GM18861 (cell line): ENCODE measurements around the gene ARPIN.
"Not testable (repeated sequence)": the region's sequence is repeated elsewhere in the genome, so short reads cannot be mapped to it uniquely, and the experiment has no call there.

Experiments used
- ATAC-seq: cut with Tn5 transposase; IDR thresholded peaks from one replicate; pipeline ENCODE4 v1.9.1; 2021; ENCODE audit not compliant: unreplicated experiment

ARPIN gene

GRCh38 chr15:89880727-89881126, 32.0 kb downstream of the ARPIN start:
- no peak for ATAC-seq

DNA sequence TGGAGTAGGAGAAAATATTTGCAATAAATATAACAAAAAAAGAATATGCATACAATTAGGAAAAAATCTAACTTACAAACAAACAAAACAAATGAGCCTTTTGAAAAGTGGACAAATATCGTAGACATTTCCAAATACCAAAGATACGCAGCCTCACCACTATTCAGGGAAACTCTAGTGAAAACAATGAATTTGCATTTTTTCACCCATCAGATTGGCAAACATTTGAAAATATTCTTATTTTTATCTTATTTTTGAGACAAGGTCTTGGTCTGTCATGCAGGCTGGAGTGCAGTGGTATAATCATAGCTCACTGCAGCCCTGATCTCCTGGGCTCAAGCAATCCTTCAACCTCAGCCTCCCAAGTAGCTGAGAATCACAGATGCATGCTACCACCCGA, 34.4 kb downstream of the ARPIN start:
- no peak for ATAC-seq

DNA sequence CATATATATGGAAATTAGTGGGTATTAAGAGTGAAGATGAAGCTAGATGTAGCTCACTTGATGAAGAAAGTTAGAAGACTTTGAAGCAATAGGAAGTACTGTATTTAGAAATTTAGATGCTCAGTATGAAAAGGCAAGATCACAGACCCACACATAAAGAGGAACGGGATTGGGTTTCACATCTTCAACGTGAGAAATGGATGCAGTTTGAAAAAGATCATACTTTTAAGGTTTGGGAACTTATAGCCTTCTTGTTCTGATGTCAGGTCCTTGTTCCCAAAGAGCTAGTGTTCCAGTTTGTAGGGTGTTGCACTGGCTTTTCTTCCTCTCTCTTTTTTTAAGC, 35.7 kb downstream of the ARPIN start:
- ATAC-seq: no peak

DNA sequence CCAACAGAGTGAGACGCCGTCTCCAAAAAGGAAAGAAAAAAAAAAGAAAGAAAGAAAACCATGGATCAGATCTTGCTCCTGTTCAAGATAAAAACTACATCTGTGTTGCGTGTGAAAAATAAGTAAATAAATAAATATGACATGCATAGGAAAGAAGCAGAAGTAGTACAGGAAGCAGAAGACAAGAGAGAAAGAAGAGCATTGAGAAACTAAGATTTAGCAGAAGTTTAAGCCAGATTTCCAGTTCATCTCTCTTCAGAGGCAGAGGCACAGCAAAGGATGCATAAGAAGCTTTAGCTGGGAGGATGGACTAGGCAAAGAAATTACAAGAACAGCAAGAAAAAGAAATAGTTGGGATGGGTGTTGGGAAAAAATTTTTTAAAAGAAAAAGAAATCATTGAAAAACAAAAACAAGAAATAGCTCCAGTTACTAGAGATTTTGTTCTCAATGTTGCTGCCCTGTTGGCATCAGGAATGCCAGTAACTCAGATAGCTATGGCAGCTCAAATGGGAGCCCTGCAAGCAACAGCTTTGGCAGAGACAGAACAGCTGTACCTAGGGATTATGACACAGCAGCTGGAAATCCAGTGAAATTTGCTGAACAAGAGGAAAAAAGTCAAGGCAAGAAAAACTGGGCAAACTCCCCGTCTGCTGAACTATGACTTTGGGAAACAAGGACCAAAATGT, 36.2 kb downstream of the ARPIN start:
- ATAC-seq: no peak

GRCh38 chr15:89875741-89876140, 37.0 kb downstream of the ARPIN start:
- ATAC-seq: no peak

DNA sequence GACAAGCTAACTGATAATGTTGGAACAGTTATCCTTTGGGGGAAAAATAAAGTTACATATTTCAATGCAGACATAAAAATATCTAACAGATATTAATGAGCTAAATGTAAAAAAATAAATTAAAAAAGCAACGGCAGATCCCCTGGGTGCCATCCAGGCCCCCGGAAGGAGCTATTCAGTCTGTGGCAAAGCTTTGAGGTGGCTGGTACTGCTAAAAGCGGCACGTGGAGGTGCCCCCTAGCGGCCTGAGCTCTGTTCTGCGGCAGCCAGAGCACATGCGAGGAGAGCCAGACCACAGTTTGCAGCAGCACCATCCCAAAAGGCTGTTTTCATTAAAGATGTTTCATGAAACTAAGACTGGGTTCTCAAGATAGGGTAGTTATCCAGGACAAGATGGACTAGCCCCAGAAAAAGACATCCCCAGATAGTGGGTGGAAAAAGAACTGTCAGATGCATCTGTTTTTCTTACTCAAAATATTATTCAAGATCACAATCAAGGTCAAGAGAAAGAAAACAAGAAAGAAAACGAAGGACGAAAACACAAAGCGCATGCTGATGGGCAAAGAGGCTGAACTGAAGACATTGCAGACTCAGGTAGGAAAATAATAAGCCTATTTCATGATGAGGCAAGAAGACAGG, 37.7 kb downstream of the ARPIN start:
- peak; percentile 87 for ATAC-seq

DNA sequence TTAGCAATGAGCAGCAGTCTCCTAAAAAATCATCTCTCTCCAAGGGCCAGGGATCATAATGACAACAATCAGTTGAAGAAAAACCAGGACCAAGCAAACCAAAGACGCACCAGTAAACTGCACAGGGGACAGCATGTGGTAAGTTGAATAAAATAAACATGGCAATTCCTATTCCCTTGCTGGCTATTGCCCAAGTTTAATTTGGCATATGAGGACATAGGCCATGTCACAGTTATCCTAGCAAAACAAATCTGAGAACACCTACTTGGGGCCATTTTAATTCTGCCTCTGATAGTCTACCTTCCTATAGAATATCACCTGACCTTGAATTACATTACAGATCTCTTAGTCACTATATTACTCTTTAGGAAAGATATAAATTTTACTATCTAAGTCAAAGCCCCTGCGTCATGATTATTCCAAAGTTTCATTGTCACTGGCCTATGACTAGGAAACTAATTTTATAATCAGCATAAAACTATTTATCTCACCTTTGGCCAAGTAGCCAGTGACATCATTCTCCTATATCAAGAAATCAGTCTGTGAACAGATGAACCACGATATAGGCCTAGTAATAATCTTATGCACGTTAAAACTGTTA, 42.0 kb downstream of the ARPIN start:
- ATAC-seq: no peak

DNA sequence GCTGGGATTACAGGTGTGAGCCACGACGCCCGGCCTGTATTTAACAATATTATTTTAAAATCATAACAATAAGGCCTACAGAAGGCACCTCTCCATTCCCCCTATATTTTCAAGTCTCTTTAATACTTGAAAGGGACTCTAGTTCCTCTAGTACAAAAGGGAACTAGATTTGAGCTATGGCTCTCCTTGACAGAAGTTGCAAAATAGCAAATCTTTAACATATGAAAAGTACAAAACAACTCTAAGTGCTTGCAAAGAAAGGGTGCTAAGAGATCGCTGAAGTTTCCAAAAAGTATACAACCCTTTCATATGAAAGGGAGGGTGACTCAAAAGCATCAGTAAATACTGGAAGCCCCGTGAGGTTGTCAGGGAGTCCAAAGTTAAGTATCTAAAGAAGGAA, 42.7 kb downstream of the ARPIN start:
- no peak for ATAC-seq

- not testable (repeated sequence) for ATAC-seq
These were observed 43.3 kb downstream of the ARPIN start for GRCh38 chr15:89869490-89869889.

- no peak for ATAC-seq
These were observed 47.6 kb downstream of the ARPIN start for GRCh38 chr15:89864958-89865739.

GRCh38 chr15:89863918-89864317, 48.8 kb downstream of the ARPIN start:
- no peak for ATAC-seq

- no peak for ATAC-seq
These were observed 51.9 kb downstream of the ARPIN start for GRCh38 chr15:89860891-89861290.

- ATAC-seq: no peak
These were observed 52.3 kb downstream of the ARPIN start for GRCh38 chr15:89860431-89860830.

GRCh38 chr15:89858661-89859458, 53.9 kb downstream of the ARPIN start:
- no peak for ATAC-seq

DNA sequence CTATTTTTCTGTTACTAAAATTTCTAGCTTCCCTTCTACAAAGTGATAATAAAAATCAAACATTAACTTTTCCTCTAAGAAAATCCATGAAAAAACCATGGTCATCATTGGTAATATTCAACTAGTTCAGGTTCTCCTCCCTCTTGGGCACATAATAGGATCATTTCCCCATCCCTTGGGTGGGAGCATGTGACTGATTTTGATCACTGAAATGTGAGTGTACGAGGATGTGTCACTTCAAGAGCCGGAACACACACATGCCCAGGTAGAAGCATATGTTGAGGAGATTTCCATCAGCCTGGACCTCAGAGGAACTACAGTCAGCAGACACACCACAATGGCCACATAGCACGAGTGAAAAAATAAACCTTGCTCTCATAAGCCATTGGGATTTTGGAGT, 55.1 kb downstream of the ARPIN start:
- ATAC-seq: no peak

GRCh38 chr15:89855948-89856347, 56.8 kb downstream of the ARPIN start:
- no peak for ATAC-seq

- not testable (repeated sequence) for ATAC-seq
These were observed 57.9 kb downstream of the ARPIN start for GRCh38 chr15:89854863-89855262.

GRCh38 chr15:89852342-89852995, 60.3 kb downstream of the ARPIN start:
- no peak for ATAC-seq

DNA sequence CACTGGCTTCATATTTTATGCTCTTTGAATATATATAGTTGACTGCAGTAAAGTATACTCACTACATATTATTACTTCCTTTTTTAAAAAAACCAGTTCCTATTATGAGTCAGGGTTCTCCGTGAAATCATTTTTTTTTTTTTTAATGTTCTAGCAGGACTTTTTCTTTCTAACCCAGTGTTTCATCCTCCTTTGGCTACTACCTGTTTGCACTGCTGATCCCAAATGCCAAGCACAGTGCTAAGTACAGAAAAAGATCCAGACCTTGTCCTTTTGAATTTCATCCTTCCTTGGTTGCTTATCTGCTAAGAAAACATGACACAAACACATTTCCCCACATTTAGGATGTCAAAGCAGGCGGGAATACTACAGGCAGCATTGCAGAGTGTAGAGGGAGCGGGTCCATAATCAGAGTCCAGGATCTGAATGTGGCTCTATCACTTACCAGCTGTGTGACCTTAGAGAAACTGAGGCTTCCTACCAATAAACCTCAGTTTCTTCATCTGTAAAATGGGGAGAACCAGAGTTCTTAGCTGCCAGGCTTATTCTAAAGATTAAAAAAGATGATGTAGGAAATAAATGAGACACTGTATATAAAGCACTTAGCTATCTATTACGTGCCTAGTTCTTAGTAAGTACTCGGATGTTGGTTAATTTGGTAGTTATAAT, 60.9 kb downstream of the ARPIN start:
- ATAC-seq: peak; percentile 61

DNA sequence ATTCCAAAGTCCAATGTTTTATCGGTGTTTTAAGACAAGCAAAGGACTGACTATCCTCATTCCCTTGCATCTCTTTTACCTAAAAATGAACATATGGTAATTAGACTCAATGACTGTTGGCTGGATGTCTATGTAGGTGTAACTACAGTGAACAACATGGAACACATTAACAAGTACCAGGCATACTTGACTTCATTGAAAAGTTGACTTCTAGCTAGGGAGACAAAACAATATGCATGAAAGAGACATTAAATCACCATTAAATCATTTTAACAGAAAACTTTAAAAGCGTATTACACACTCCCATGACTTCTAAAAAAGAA, 63.8 kb downstream of the ARPIN start:
- ATAC-seq: no peak
